K562 (cell line): ENCODE data around the gene AKAP13.

Experiments
- DPF2 ChIP-seq: fragments of 450-650 bp; IDR thresholded peaks from 2 replicates; pipeline ENCODE4 v1.6.1; 2016
- EP300 ChIP-seq: IDR thresholded peaks from 2 replicates; pipeline ENCODE4 v1.6.1; 2012; ENCODE audit warnings: low read length, improper control_type of control experiment
- EZH2 ChIP-seq: IDR thresholded peaks from 2 replicates; pipeline ENCODE4 v1.6.1; 2012; ENCODE audit warnings: low read depth, mild to moderate bottlenecking, inconsistent platforms, low read length, borderline replicate concordance
- FOSL1 ChIP-seq: fragments of 200-800 bp; sonication (Bioruptor generic); conservative IDR thresholded peaks from 2 replicates; pipeline ENCODE4 v1.6.1; 2016; ENCODE audit warnings: missing genetic modification characterization, missing compliant biosample characterization
- GATAD2A ChIP-seq: fragments of 450-650 bp; IDR thresholded peaks from 2 replicates; pipeline ENCODE4 v1.6.1; 2017
- MYC ChIP-seq, 2 experiments: fragments of 250-450 bp in 1 of 2; sonication (Bioruptor Pico) in 1 of 2; IDR thresholded peaks; 2 replicates each; pipeline versions ENCODE4 v1.5.1 to v1.6.1; 2012 to 2021; ENCODE audit warnings: low read depth in 2 of 2, borderline replicate concordance in 1 of 2, improper control_type of control experiment in 1 of 2, low read length in 1 of 2, mild to moderate bottlenecking in 1 of 2, moderate library complexity in 1 of 2
- NCOA1 ChIP-seq: fragments of 450-650 bp; IDR thresholded peaks from 2 replicates; pipeline ENCODE4 v1.6.1; 2016; ENCODE audit warnings: low read depth
- NFIC ChIP-seq: fragments of 450-650 bp; IDR thresholded peaks from 2 replicates; pipeline ENCODE4 v1.6.1; 2017; ENCODE audit warnings: mild to moderate bottlenecking, inconsistent platforms
- POLR2A ChIP-seq: fragments of 450-650 bp; conservative IDR thresholded peaks from 2 replicates; pipeline ENCODE4 v1.6.1; 2016
- TF ChIP-seq, protein P1 (sequence below): fragments of 200-800 bp; sonication (Bioruptor generic); IDR thresholded peaks from 2 replicates; pipeline ENCODE4 v1.6.1; 2016; ENCODE audit warnings: missing genetic modification characterization, missing compliant biosample characterization
- TF ChIP-seq, protein P2 (sequence below), 3 experiments: IDR thresholded peaks in 2 of 3; conservative IDR thresholded peaks in 1 of 3; 2 replicates each; pipeline ENCODE4 v1.5.1; 2011 to 2012; ENCODE audit warnings: low read length in 3 of 3, mild to moderate bottlenecking in 3 of 3, control low read depth in 2 of 3, improper control_type of control experiment in 1 of 3, inconsistent platforms in 1 of 3, low read depth in 1 of 3, mixed read lengths in 1 of 3, moderate library complexity in 1 of 3; ENCODE audit not compliant: insufficient read depth in 2 of 3
- TF ChIP-seq, protein P3 (sequence below): fragments of 450-650 bp; IDR thresholded peaks from 2 replicates; pipeline ENCODE4 v1.7.1; 2018; ENCODE audit warnings: mild to moderate bottlenecking, low read depth; ENCODE audit not compliant: partially characterized antibody
- TF ChIP-seq, protein P4 (sequence below), 2 experiments: IDR thresholded peaks; 2 replicates each; pipeline ENCODE4 v1.6.1; 2011; ENCODE audit warnings: borderline replicate concordance in 1 of 2, control low read depth in 1 of 2, low read depth in 1 of 2, low read length in 1 of 2, mild to moderate bottlenecking in 1 of 2, mixed read lengths in 1 of 2, moderate library complexity in 1 of 2; ENCODE audit not compliant: insufficient read depth in 1 of 2, insufficient read length in 1 of 2, poor library complexity in 1 of 2, severe bottlenecking in 1 of 2; ENCODE audit errors: extremely low read depth in 1 of 2

DNA sequence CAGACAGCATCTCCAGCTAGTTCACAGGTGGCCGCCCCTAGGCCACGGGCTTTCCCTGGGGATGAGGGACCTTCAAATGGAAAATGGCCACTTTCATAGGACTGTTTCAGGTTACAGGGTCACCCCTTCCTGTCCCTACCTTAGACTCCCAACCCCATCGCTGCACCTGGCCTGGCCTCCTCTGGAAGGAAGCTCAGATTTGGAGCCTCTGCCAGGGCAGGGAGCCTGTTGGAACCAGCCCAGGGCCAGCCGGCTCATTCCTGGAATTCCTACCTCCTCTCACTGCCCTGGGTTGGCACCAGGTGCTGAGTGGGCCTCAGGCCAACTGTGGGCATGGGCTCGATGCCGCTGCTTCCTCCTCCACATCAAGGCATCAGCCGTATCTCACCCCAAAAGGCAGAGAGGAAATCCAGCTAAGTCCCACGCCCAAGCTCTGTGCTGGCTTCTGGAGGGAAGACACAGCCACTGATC, 372.1 kb downstream of the AKAP13 start:
- TF ChIP-seq DPF2 (no peak), POLR2A (no peak), NFIC (no peak), GATAD2A (no peak), NCOA1 (no peak), EZH2 (no peak), FOSL1 (no peak), MYC (IDR thresholded peaks at IDR 0.05; ENCODE audit: low read depth, low read length) (no peak), MYC (CRISPR knock-in tag; IDR thresholded peaks at IDR 0.05; ENCODE audit: borderline replicate concordance, low read depth) (no peak), EP300 (no peak)
- TF ChIP-seq, protein P1, sequence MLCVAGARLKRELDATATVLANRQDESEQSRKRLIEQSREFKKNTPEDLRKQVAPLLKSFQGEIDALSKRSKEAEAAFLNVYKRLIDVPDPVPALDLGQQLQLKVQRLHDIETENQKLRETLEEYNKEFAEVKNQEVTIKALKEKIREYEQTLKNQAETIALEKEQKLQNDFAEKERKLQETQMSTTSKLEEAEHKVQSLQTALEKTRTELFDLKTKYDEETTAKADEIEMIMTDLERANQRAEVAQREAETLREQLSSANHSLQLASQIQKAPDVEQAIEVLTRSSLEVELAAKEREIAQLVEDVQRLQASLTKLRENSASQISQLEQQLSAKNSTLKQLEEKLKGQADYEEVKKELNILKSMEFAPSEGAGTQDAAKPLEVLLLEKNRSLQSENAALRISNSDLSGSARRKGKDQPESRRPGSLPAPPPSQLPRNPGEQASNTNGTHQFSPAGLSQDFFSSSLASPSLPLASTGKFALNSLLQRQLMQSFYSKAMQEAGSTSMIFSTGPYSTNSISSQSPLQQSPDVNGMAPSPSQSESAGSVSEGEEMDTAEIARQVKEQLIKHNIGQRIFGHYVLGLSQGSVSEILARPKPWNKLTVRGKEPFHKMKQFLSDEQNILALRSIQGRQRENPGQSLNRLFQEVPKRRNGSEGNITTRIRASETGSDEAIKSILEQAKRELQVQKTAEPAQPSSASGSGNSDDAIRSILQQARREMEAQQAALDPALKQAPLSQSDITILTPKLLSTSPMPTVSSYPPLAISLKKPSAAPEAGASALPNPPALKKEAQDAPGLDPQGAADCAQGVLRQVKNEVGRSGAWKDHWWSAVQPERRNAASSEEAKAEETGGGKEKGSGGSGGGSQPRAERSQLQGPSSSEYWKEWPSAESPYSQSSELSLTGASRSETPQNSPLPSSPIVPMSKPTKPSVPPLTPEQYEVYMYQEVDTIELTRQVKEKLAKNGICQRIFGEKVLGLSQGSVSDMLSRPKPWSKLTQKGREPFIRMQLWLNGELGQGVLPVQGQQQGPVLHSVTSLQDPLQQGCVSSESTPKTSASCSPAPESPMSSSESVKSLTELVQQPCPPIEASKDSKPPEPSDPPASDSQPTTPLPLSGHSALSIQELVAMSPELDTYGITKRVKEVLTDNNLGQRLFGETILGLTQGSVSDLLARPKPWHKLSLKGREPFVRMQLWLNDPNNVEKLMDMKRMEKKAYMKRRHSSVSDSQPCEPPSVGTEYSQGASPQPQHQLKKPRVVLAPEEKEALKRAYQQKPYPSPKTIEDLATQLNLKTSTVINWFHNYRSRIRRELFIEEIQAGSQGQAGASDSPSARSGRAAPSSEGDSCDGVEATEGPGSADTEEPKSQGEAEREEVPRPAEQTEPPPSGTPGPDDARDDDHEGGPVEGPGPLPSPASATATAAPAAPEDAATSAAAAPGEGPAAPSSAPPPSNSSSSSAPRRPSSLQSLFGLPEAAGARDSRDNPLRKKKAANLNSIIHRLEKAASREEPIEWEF (CRISPR knock-in tag) = no peak
- TF ChIP-seq, protein P2, sequence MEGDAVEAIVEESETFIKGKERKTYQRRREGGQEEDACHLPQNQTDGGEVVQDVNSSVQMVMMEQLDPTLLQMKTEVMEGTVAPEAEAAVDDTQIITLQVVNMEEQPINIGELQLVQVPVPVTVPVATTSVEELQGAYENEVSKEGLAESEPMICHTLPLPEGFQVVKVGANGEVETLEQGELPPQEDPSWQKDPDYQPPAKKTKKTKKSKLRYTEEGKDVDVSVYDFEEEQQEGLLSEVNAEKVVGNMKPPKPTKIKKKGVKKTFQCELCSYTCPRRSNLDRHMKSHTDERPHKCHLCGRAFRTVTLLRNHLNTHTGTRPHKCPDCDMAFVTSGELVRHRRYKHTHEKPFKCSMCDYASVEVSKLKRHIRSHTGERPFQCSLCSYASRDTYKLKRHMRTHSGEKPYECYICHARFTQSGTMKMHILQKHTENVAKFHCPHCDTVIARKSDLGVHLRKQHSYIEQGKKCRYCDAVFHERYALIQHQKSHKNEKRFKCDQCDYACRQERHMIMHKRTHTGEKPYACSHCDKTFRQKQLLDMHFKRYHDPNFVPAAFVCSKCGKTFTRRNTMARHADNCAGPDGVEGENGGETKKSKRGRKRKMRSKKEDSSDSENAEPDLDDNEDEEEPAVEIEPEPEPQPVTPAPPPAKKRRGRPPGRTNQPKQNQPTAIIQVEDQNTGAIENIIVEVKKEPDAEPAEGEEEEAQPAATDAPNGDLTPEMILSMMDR (IDR thresholded peaks at IDR 0.05 in 2 of 3, conservative IDR thresholded peaks at IDR 0.05 in 1 of 3; ENCODE audit: insufficient read depth in 2 of 3, low read depth in 1 of 3, low read length in 3 of 3) = no peak
- TF ChIP-seq, protein P3, sequence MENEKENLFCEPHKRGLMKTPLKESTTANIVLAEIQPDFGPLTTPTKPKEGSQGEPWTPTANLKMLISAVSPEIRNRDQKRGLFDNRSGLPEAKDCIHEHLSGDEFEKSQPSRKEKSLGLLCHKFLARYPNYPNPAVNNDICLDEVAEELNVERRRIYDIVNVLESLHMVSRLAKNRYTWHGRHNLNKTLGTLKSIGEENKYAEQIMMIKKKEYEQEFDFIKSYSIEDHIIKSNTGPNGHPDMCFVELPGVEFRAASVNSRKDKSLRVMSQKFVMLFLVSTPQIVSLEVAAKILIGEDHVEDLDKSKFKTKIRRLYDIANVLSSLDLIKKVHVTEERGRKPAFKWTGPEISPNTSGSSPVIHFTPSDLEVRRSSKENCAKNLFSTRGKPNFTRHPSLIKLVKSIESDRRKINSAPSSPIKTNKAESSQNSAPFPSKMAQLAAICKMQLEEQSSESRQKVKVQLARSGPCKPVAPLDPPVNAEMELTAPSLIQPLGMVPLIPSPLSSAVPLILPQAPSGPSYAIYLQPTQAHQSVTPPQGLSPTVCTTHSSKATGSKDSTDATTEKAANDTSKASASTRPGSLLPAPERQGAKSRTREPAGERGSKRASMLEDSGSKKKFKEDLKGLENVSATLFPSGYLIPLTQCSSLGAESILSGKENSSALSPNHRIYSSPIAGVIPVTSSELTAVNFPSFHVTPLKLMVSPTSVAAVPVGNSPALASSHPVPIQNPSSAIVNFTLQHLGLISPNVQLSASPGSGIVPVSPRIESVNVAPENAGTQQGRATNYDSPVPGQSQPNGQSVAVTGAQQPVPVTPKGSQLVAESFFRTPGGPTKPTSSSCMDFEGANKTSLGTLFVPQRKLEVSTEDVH = no peak
- TF ChIP-seq, protein P4, sequence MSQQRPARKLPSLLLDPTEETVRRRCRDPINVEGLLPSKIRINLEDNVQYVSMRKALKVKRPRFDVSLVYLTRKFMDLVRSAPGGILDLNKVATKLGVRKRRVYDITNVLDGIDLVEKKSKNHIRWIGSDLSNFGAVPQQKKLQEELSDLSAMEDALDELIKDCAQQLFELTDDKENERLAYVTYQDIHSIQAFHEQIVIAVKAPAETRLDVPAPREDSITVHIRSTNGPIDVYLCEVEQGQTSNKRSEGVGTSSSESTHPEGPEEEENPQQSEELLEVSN (IDR thresholded peaks at IDR 0.05; ENCODE audit: borderline replicate concordance in 1 of 2, extremely low read depth in 1 of 2, insufficient read depth in 1 of 2, insufficient read length in 1 of 2, low read depth in 1 of 2, low read length in 1 of 2, poor library complexity in 1 of 2, severe bottlenecking in 1 of 2) = no peak
